GM12878 (cell line): ENCODE measurements around the gene C1orf185.

Source experiments
- CTCF ChIP-seq, 3 experiments: IDR thresholded peaks in 2 of 3; conservative IDR thresholded peaks in 1 of 3; 2 replicates each; pipeline ENCODE4 v1.5.1; 2011; ENCODE audit warnings: low read depth in 3 of 3, low read length in 3 of 3, mild to moderate bottlenecking in 3 of 3, control low read depth in 2 of 3, moderate library complexity in 2 of 3, inconsistent platforms in 1 of 3, mixed read lengths in 1 of 3; ENCODE audit not compliant: control insufficient read depth in 2 of 3, insufficient read depth in 1 of 3; ENCODE audit errors: extremely low read depth in 1 of 3
- FOXM1 ChIP-seq: IDR thresholded peaks from 2 replicates; pipeline ENCODE4 v1.6.1; 2012; ENCODE audit warnings: low read depth, mild to moderate bottlenecking, inconsistent platforms, low read length, moderate library complexity
- POLR2A ChIP-seq: IDR thresholded peaks from 2 replicates; pipeline ENCODE4 v1.6.1; 2011; ENCODE audit warnings: low read depth, mild to moderate bottlenecking, low read length

- TF ChIP-seq FOXM1 = no peak
- TF ChIP-seq CTCF (IDR thresholded peaks at IDR 0.05 in 2 of 3, conservative IDR thresholded peaks at IDR 0.05 in 1 of 3; ENCODE audit: control insufficient read depth in 2 of 3, extremely low read depth in 1 of 3, insufficient read depth in 1 of 3, low read depth in 3 of 3, low read length in 3 of 3) = peak; percentile 74 to 90 (median 80)
- no peak for TF ChIP-seq POLR2A
Measured at GRCh38 chr1:51192213-51192843, 90.3 kb downstream of the C1orf185 start.
